ENCODE results near the gene FKBP5.
A peak's percentile ranks its signal among the peaks of the same experiment; 100 is the strongest.

FKBP5 gene

GRCh38 chr6:35730745-35731413, 42.2 kb upstream of the FKBP5 start:
- Histone ChIP-seq H3K27ac (ENCODE audit: insufficient read depth, low read length, poor library complexity, severe bottlenecking) (peak overlapping the region; percentile 98), H3K36me3 (ENCODE audit: control insufficient read depth, insufficient read depth, low read length) (no peaks in the 10 kb centered on the region), H3K27me3 (replicated peaks; ENCODE audit: control insufficient read depth, insufficient read depth, low read length, poor library complexity, severe bottlenecking) (no peaks in the 10 kb centered on the region), H3K4me1 (ENCODE audit: control insufficient read depth, insufficient read depth, low read length, poor library complexity, severe bottlenecking) (peaks cover 73% of the 10 kb centered on the region), H3K4me3 (ENCODE audit: insufficient read depth, low read depth, low read length, poor library complexity, severe bottlenecking) (peak overlapping the region; percentile 13), H3K9me3 (ENCODE audit: control insufficient read depth, low read length) (no peaks in the 10 kb centered on the region)
- DNase-seq: no peak

GRCh38 chr6:35729722-35730121, 41.0 kb upstream of the FKBP5 start:
- DNase-seq: no peak
- Histone ChIP-seq H3K27me3 (replicated peaks; ENCODE audit: control insufficient read depth, insufficient read depth, low read length, poor library complexity, severe bottlenecking) (no peaks in the 10 kb centered on the region), H3K36me3 (ENCODE audit: control insufficient read depth, insufficient read depth, low read length) (no peaks in the 10 kb centered on the region), H3K4me1 (ENCODE audit: control insufficient read depth, insufficient read depth, low read length, poor library complexity, severe bottlenecking) (peaks cover 74% of the 10 kb centered on the region), H3K4me3 (ENCODE audit: insufficient read depth, low read depth, low read length, poor library complexity, severe bottlenecking) (no peak overlapping the region), H3K27ac (ENCODE audit: insufficient read depth, low read length, poor library complexity, severe bottlenecking) (peak overlapping the region; percentile 44), H3K9me3 (ENCODE audit: control insufficient read depth, low read length) (no peaks in the 10 kb centered on the region)

GRCh38 chr6:35728683-35729678, 40.3 kb upstream of the FKBP5 start:
- H3K36me3 ChIP-seq (ENCODE audit: control insufficient read depth, insufficient read depth, low read length): no peaks in the 10 kb centered on the region
- peaks cover 78% of the 10 kb centered on the region for H3K4me1 ChIP-seq (ENCODE audit: control insufficient read depth, insufficient read depth, low read length, poor library complexity, severe bottlenecking)
- no peaks in the 10 kb centered on the region for H3K27me3 ChIP-seq (replicated peaks; ENCODE audit: control insufficient read depth, insufficient read depth, low read length, poor library complexity, severe bottlenecking)
- H3K4me3 ChIP-seq (ENCODE audit: insufficient read depth, low read depth, low read length, poor library complexity, severe bottlenecking): peak overlapping the region; percentile 5
- no peak for DNase-seq
- no peaks in the 10 kb centered on the region for H3K9me3 ChIP-seq (ENCODE audit: control insufficient read depth, low read length)
- H3K27ac ChIP-seq (ENCODE audit: insufficient read depth, low read length, poor library complexity, severe bottlenecking): peak overlapping the region; percentile 77

- H3K4me3 ChIP-seq (ENCODE audit: insufficient read depth, low read depth, low read length, poor library complexity, severe bottlenecking): peak overlapping the region; percentile 44
- peak; percentile 83 to 85 (median 83) for DNase-seq
- peak overlapping the region; percentile 77 for H3K27ac ChIP-seq (ENCODE audit: insufficient read depth, low read length, poor library complexity, severe bottlenecking)
- H3K9me3 ChIP-seq (ENCODE audit: control insufficient read depth, low read length): no peaks in the 10 kb centered on the region
- H3K36me3 ChIP-seq (ENCODE audit: control insufficient read depth, insufficient read depth, low read length): no peaks in the 10 kb centered on the region
- H3K4me1 ChIP-seq (ENCODE audit: control insufficient read depth, insufficient read depth, low read length, poor library complexity, severe bottlenecking): peaks cover 77% of the 10 kb centered on the region
- no peaks in the 10 kb centered on the region for H3K27me3 ChIP-seq (replicated peaks; ENCODE audit: control insufficient read depth, insufficient read depth, low read length, poor library complexity, severe bottlenecking)
Observed at GRCh38 chr6:35727935-35728682, 39.4 kb upstream of the FKBP5 start.

GRCh38 chr6:35727231-35727934, 38.7 kb upstream of the FKBP5 start:
- H3K27me3 ChIP-seq (replicated peaks; ENCODE audit: control insufficient read depth, insufficient read depth, low read length, poor library complexity, severe bottlenecking): no peaks in the 10 kb centered on the region
- peak overlapping the region; percentile 44 for H3K4me3 ChIP-seq (ENCODE audit: insufficient read depth, low read depth, low read length, poor library complexity, severe bottlenecking)
- H3K27ac ChIP-seq (ENCODE audit: insufficient read depth, low read length, poor library complexity, severe bottlenecking): peak overlapping the region; percentile 75
- DNase-seq: no peak
- no peaks in the 10 kb centered on the region for H3K9me3 ChIP-seq (ENCODE audit: control insufficient read depth, low read length)
- no peaks in the 10 kb centered on the region for H3K36me3 ChIP-seq (ENCODE audit: control insufficient read depth, insufficient read depth, low read length)
- H3K4me1 ChIP-seq (ENCODE audit: control insufficient read depth, insufficient read depth, low read length, poor library complexity, severe bottlenecking): peaks cover 70% of the 10 kb centered on the region

GRCh38 chr6:35725721-35726438, 37.2 kb upstream of the FKBP5 start:
- DNase-seq: no peak
- H3K4me3 ChIP-seq (ENCODE audit: insufficient read depth, low read depth, low read length, poor library complexity, severe bottlenecking): no peak overlapping the region
- no peaks in the 10 kb centered on the region for H3K27me3 ChIP-seq (replicated peaks; ENCODE audit: control insufficient read depth, insufficient read depth, low read length, poor library complexity, severe bottlenecking)
- no peaks in the 10 kb centered on the region for H3K36me3 ChIP-seq (ENCODE audit: control insufficient read depth, insufficient read depth, low read length)
- H3K4me1 ChIP-seq (ENCODE audit: control insufficient read depth, insufficient read depth, low read length, poor library complexity, severe bottlenecking): peaks cover 62% of the 10 kb centered on the region
- H3K9me3 ChIP-seq (ENCODE audit: control insufficient read depth, low read length): no peaks in the 10 kb centered on the region
- peak overlapping the region; percentile 75 for H3K27ac ChIP-seq (ENCODE audit: insufficient read depth, low read length, poor library complexity, severe bottlenecking)

- no peak for DNase-seq
- no peaks in the 10 kb centered on the region for H3K27me3 ChIP-seq (replicated peaks; ENCODE audit: control insufficient read depth, insufficient read depth, low read length, poor library complexity, severe bottlenecking)
- H3K27ac ChIP-seq (ENCODE audit: insufficient read depth, low read length, poor library complexity, severe bottlenecking): peak overlapping the region; percentile 75
- peaks cover 59% of the 10 kb centered on the region for H3K4me1 ChIP-seq (ENCODE audit: control insufficient read depth, insufficient read depth, low read length, poor library complexity, severe bottlenecking)
- no peaks in the 10 kb centered on the region for H3K9me3 ChIP-seq (ENCODE audit: control insufficient read depth, low read length)
- no peak overlapping the region for H3K4me3 ChIP-seq (ENCODE audit: insufficient read depth, low read depth, low read length, poor library complexity, severe bottlenecking)
- no peaks in the 10 kb centered on the region for H3K36me3 ChIP-seq (ENCODE audit: control insufficient read depth, insufficient read depth, low read length)
Observed at GRCh38 chr6:35725081-35725708, 36.5 kb upstream of the FKBP5 start.

- H3K27me3 ChIP-seq (replicated peaks; ENCODE audit: control insufficient read depth, insufficient read depth, low read length, poor library complexity, severe bottlenecking): no peaks in the 10 kb centered on the region
- no peaks in the 10 kb centered on the region for H3K36me3 ChIP-seq (ENCODE audit: control insufficient read depth, insufficient read depth, low read length)
- no peaks in the 10 kb centered on the region for H3K9me3 ChIP-seq (ENCODE audit: control insufficient read depth, low read length)
- H3K27ac ChIP-seq (ENCODE audit: insufficient read depth, low read length, poor library complexity, severe bottlenecking): peak overlapping the region; percentile 27
- H3K4me3 ChIP-seq (ENCODE audit: insufficient read depth, low read depth, low read length, poor library complexity, severe bottlenecking): no peak overlapping the region
- DNase-seq: no peak
- H3K4me1 ChIP-seq (ENCODE audit: control insufficient read depth, insufficient read depth, low read length, poor library complexity, severe bottlenecking): peaks cover 59% of the 10 kb centered on the region
Observed at GRCh38 chr6:35724471-35724870, 35.8 kb upstream of the FKBP5 start.

Data from effector memory CD4-positive, alpha-beta T cell (primary cell).